ENCODE measurements around the gene JMJD4. TPM values are rescaled to one million over a fixed set of nuclear protein-coding genes. Genes with fewer than 3 reads are reported as not detected.

The JMJD4 gene
- total RNA-seq, 3 donors from 2014 or later: 11.7 to 27.2 (median 21.0) TPM

DNA sequence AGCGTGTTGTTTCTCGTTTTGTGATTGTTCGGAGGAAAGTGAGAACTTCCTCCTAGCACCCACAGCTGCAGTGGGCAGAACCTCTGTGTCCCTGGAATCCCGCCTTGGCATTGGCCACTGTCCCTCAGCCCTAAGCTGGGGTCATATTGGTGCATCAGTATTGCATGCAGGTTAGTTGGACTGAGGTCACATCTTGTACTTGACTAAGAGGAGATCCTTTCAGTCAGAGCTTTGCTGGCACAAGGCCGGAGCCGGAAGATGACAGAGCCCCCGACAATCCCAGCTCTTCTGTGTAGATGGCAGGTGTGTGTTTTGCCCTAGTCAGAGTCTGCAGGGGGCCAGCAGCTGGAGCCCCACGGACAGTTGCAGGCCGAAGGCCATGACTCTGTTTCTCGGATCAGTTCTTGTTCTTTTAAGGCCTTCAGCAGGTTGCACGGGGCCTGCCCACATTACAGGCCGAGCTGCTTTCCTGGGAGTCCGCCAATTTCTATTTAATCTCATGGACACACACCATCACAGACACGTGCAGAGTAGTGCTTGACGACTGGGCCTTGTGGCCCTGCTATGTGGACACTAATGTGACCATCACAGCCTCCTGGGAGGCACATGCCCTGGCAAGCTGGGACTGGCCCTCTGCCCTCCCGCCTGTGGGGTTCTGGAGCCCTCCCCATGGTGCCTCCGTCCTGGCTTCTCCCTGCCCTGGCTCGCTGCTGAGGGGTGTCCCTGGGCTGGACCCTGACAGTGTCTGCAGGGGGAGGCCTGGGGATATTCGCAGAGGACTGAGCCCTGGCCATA is 15.0 kb upstream of the JMJD4 start:
- no peak overlapping the region for H3K4me3 ChIP-seq
- DNase-seq (ENCODE audit: low spot score in 2 of 2): no peak
- TF ChIP-seq, protein P1, sequence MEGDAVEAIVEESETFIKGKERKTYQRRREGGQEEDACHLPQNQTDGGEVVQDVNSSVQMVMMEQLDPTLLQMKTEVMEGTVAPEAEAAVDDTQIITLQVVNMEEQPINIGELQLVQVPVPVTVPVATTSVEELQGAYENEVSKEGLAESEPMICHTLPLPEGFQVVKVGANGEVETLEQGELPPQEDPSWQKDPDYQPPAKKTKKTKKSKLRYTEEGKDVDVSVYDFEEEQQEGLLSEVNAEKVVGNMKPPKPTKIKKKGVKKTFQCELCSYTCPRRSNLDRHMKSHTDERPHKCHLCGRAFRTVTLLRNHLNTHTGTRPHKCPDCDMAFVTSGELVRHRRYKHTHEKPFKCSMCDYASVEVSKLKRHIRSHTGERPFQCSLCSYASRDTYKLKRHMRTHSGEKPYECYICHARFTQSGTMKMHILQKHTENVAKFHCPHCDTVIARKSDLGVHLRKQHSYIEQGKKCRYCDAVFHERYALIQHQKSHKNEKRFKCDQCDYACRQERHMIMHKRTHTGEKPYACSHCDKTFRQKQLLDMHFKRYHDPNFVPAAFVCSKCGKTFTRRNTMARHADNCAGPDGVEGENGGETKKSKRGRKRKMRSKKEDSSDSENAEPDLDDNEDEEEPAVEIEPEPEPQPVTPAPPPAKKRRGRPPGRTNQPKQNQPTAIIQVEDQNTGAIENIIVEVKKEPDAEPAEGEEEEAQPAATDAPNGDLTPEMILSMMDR (IDR thresholded peaks at IDR 0.05): no peak
- no peak for TF ChIP-seq POLR2AphosphoS5 (IDR thresholded peaks at IDR 0.05)
- TF ChIP-seq POLR2A (IDR thresholded peaks at IDR 0.05): no peak
- peak overlapping the region in 1 of 2 donors; percentile 40 for H3K27ac ChIP-seq
- intact Hi-C loops (cut with DNase I; ENCODE audit: low total_unique reads): no loop called here
- H3K4me1 ChIP-seq: no peaks in the 10 kb centered on the region
- no peaks in the 10 kb centered on the region for H3K9me3 ChIP-seq
- H3K27me3 ChIP-seq: no peaks in the 10 kb centered on the region
- H3K36me3 ChIP-seq: no peaks in the 10 kb centered on the region

- H3K27ac ChIP-seq: peak overlapping the region; percentile 58 to 77
- intact Hi-C loops (cut with DNase I; ENCODE audit: low total_unique reads): no loop called here
- TF ChIP-seq, protein P1 (IDR thresholded peaks at IDR 0.05): no peak
- TF ChIP-seq POLR2AphosphoS5 (IDR thresholded peaks at IDR 0.05) (no peak), POLR2A (IDR thresholded peaks at IDR 0.05) (no peak)
- no peaks in the 10 kb centered on the region for H3K27me3 ChIP-seq
- no peak for DNase-seq (ENCODE audit: low spot score in 2 of 2)
- H3K4me3 ChIP-seq: no peak overlapping the region
- H3K36me3 ChIP-seq: no peaks in the 10 kb centered on the region
- no peaks in the 10 kb centered on the region for H3K4me1 ChIP-seq
- H3K9me3 ChIP-seq: no peaks in the 10 kb centered on the region
These were observed 14.1 kb upstream of the JMJD4 start for GRCh38 chr1:227749225-227749624.

GRCh38 chr1:227748496-227749182 is 13.5 kb upstream of the JMJD4 start:
- H3K4me1 ChIP-seq: no peaks in the 10 kb centered on the region
- no peaks in the 10 kb centered on the region for H3K9me3 ChIP-seq
- no peak for DNase-seq (ENCODE audit: low spot score in 2 of 2)
- intact Hi-C loops (cut with DNase I; ENCODE audit: low total_unique reads): no loop called here
- H3K27me3 ChIP-seq: no peaks in the 10 kb centered on the region
- peak overlapping the region; percentile 58 to 82 for H3K27ac ChIP-seq
- peak in 1 of 3 donors; percentile 90 for TF ChIP-seq POLR2AphosphoS5 (IDR thresholded peaks at IDR 0.05)
- no peak for TF ChIP-seq POLR2A (IDR thresholded peaks at IDR 0.05)
- no peaks in the 10 kb centered on the region for H3K36me3 ChIP-seq
- peak overlapping the region in 1 of 3 donors; percentile 8 for H3K4me3 ChIP-seq

- TF ChIP-seq, protein P1 (IDR thresholded peaks at IDR 0.05): no peak
- TF ChIP-seq POLR2AphosphoS5 (IDR thresholded peaks at IDR 0.05) (no peak), POLR2A (IDR thresholded peaks at IDR 0.05) (no peak)
- peak overlapping the region; percentile 54 to 82 for H3K27ac ChIP-seq
- intact Hi-C loops (cut with DNase I; ENCODE audit: low total_unique reads): no loop called here
- H3K9me3 ChIP-seq: no peaks in the 10 kb centered on the region
- H3K27me3 ChIP-seq: no peaks in the 10 kb centered on the region
- H3K4me1 ChIP-seq: no peaks in the 10 kb centered on the region
- peak overlapping the region in 1 of 3 donors; percentile 8 for H3K4me3 ChIP-seq
- DNase-seq (ENCODE audit: low spot score in 2 of 2): no peak
- H3K36me3 ChIP-seq: no peaks in the 10 kb centered on the region
These were observed 12.9 kb upstream of the JMJD4 start for GRCh38 chr1:227747948-227748495.

GRCh38 chr1:227747382-227747781 is 12.3 kb upstream of the JMJD4 start:
- Histone ChIP-seq H3K4me1 (no peaks in the 10 kb centered on the region), H3K9me3 (no peaks in the 10 kb centered on the region), H3K4me3 (no peak overlapping the region), H3K36me3 (no peaks in the 10 kb centered on the region), H3K27me3 (no peaks in the 10 kb centered on the region), H3K27ac (peak overlapping the region in 1 of 2 donors; percentile 82)
- no peak for DNase-seq (ENCODE audit: low spot score in 2 of 2)
- intact Hi-C loops (cut with DNase I; ENCODE audit: low total_unique reads): no loop called here
- no peak for TF ChIP-seq POLR2AphosphoS5 (IDR thresholded peaks at IDR 0.05)
- TF ChIP-seq, protein P1 (IDR thresholded peaks at IDR 0.05): no peak
- no peak for TF ChIP-seq POLR2A (IDR thresholded peaks at IDR 0.05)
